ENCODE results near the gene MACO1. TPM values are rescaled to one million over a fixed set of nuclear protein-coding genes. Genes with fewer than 3 reads are reported as not detected.
A peak's percentile ranks its signal among the peaks of the same experiment; 100 is the strongest.
"Not testable (repeated sequence)": the region's sequence is repeated elsewhere in the genome, so short reads cannot be mapped to it uniquely, and the experiment has no call there.

The MACO1 gene
- total and polyA plus RNA-seq, 10 of the 15 experiments (the other 5 are each of a cell fraction or from before 2014, with no cell fraction given), result 3.2 to 19.8 (median 10.3) TPM

- POLR2A ChIA-PET; ATAC-seq; H3K36me3 ChIP-seq (ENCODE audit: control insufficient read depth in 2 of 2, insufficient read depth in 2 of 2, low read length in 1 of 2); DNase-seq (ENCODE audit: low read depth, low spot score); H3K79me2 ChIP-seq (ENCODE audit: control insufficient read depth, insufficient read depth, low read length); H3K4me3 ChIP-seq; RAD21 ChIA-PET (ENCODE audit: unreplicated experiment); H3K4me2 ChIP-seq (ENCODE audit: control insufficient read depth, insufficient read depth); FAIRE-seq; H3K27me3 ChIP-seq (replicated peaks in 1 of 2; ENCODE audit: control insufficient read depth in 2 of 2, insufficient read depth in 2 of 2, low read length in 1 of 2); BruUV-seq (replicated peaks); H3K9ac ChIP-seq (ENCODE audit: control insufficient read depth, insufficient read depth, low read length); H3K27ac ChIP-seq (ENCODE audit: control insufficient read depth, insufficient read depth); CTCF ChIA-PET; H4K20me1 ChIP-seq (ENCODE audit: control insufficient read depth, insufficient read depth); intact Hi-C loops (cut with micrococcal nuclease; ENCODE audit: unreplicated experiment); SMC1A ChIA-PET (ENCODE audit: uncharacterized antibody, unreplicated experiment); H3K4me1 ChIP-seq (ENCODE audit: control insufficient read depth, insufficient read depth, low read length); H3K9me3 ChIP-seq (replicated peaks; ENCODE audit: control insufficient read depth, insufficient read depth, low read length); H2AFZ ChIP-seq (ENCODE audit: control insufficient read depth, low read depth, low read length): not testable (repeated sequence)
- in situ Hi-C loops (cut with MboI), result loop anchor here (10.0 to 25.0 kb wide), 2 partner anchors 138 to 389 kb away; partner anchors contain the start of genes MTFR1L and SELENON
- 67% methylated on average over 6 of the region's 6 CpGs for WGBS (ENCODE audit: insufficient coverage, insufficient replicate concordance, low lambda C conversion rate, missing lambda C conversion rate)
Measured at GRCh38 chr1:25423206-25423605, 7.5 kb upstream of the MACO1 start.

GRCh38 chr1:25425098-25426085 is 5.3 kb upstream of the MACO1 start:
- no peak overlapping the region for H3K9ac ChIP-seq (ENCODE audit: control insufficient read depth, insufficient read depth, low read length)
- H3K4me2 ChIP-seq (ENCODE audit: control insufficient read depth, insufficient read depth), result no peak overlapping the region
- BruUV-seq (replicated peaks), result no TSS peak
- ChIA-PET POLR2A (interaction anchor here (0.6 kb wide), 2 partner anchors 9 to 42 kb away, joined by 3 read pairs; no protein-coding TSS in a partner anchor), CTCF (interaction anchor here (1.3 to 1.9 kb wide), 2 partner anchors 9 to 62 kb away, joined by 5 to 9 read pairs; no protein-coding TSS in a partner anchor), SMC1A (ENCODE audit: uncharacterized antibody, unreplicated experiment) (interaction anchor here (0.6 to 1.3 kb wide), 7 partner anchors 12 to 384 kb away, joined by 3 to 6 read pairs (median 3); no protein-coding TSS in a partner anchor), RAD21 (ENCODE audit: unreplicated experiment) (interaction anchor here (0.6 to 1.2 kb wide), 2 partner anchors 55 to 62 kb away, joined by 3 read pairs; no protein-coding TSS in a partner anchor)
- H3K4me1 ChIP-seq (ENCODE audit: control insufficient read depth, insufficient read depth, low read length), result no peaks in the 10 kb centered on the region
- H3K27me3 ChIP-seq (replicated peaks in 1 of 2; ENCODE audit: control insufficient read depth in 2 of 2, insufficient read depth in 2 of 2, low read length in 1 of 2), result no peaks in the 10 kb centered on the region
- DNase-seq (ENCODE audit: low read depth, low spot score) (no peak), FAIRE-seq (no peak), ATAC-seq (no peak)
- H3K27ac ChIP-seq (ENCODE audit: control insufficient read depth, insufficient read depth), result no peak overlapping the region
- H2AFZ ChIP-seq (ENCODE audit: control insufficient read depth, low read depth, low read length), result no peak overlapping the region
- in situ Hi-C loops (cut with MboI), result loop anchor here (10.0 kb wide), 1 partner anchor 141 kb away; no protein-coding TSS in a partner anchor
- H3K4me3 ChIP-seq, result no peak overlapping the region
- intact Hi-C loops (cut with micrococcal nuclease; ENCODE audit: unreplicated experiment), result no loop called here
- WGBS (ENCODE audit: insufficient coverage, insufficient replicate concordance, low lambda C conversion rate, missing lambda C conversion rate), result 53% methylated on average over 16 of the region's 16 CpGs
- H3K36me3 ChIP-seq (ENCODE audit: control insufficient read depth in 2 of 2, insufficient read depth in 2 of 2, low read length in 1 of 2), result no peaks in the 10 kb centered on the region
- no peaks in the 10 kb centered on the region for H3K79me2 ChIP-seq (ENCODE audit: control insufficient read depth, insufficient read depth, low read length)
- peak; percentile 86 for TF ChIP-seq BCL3 (IDR thresholded peaks at IDR 0.05; ENCODE audit: borderline replicate concordance, insufficient read depth, low read depth, low read length, poor library complexity, severe bottlenecking)
- TF ChIP-seq PAX8 (IDR thresholded peaks at IDR 0.05), result no peak
- H4K20me1 ChIP-seq (ENCODE audit: control insufficient read depth, insufficient read depth), result no peaks in the 10 kb centered on the region
- H3K9me3 ChIP-seq (replicated peaks; ENCODE audit: control insufficient read depth, insufficient read depth, low read length), result no peaks in the 10 kb centered on the region
